Measurements from ENCODE around the gene ALX3.
A peak's percentile ranks its signal among the peaks of the same experiment; 100 is the strongest.

The ALX3 gene

GRCh38 chr1:110063781-110064180 lies 6.7 kb downstream of the ALX3 start:
- DNase-seq = no peak

- no peak for DNase-seq
Observed at GRCh38 chr1:110062612-110063011, 7.9 kb downstream of the ALX3 start.

DNA sequence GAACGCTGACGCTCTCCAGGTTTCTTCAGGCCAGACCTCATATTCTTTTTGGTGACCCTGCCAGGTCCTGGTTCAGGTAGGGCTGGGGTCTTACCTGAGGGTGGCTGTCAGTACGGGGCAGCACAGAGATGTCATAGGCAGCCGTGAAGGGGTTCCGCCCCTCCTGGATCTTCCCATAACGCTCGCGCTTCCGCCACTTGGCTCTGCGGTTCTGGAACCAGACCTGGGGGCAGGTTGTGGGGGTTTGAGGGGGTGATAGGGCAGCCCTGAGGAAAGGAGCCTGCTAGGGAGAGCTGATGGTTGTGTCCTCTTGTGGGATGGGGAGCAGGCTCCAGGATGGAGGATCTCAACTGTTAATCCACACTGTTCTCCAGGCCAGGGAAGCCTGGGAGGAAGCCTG lies 9.1 kb downstream of the ALX3 start:
- no peak for DNase-seq

GRCh38 chr1:110060662-110061060 lies 9.8 kb downstream of the ALX3 start:
- no peak for DNase-seq

DNA sequence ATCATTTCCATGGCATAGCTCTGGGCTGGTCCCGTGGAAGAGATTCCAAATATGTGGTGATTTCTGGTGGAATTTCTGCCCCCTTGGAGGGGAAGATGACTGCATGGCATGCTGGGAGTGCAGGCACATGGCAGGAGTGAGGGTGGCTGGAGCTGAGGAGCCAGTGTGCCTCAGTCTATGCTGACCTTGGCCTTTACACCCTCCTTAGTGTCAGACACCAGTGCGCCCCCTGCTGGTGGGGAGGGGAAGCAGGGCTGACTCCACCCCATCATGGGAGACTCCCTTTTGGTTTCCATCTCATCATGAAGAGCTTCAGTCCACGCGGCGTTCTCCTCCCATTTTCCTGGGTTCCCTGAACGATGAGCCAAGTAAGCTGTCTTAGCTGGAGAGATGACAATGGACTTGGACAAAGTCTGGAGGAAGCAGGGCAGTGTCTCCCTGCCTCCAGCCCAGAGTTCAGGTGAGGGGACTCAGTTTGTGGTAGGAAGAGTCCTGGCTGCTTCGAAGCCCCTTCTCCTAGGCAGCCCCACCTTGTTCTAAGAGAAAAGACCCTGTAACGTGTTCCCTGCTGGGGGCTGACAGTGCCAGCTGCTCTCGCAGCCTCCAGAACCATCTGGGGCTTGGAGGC lies 10.3 kb downstream of the ALX3 start:
- no peak for DNase-seq

- DNase-seq = peak; percentile 25
Observed at GRCh38 chr1:110059133-110059863, 11.2 kb downstream of the ALX3 start.

- DNase-seq = no peak
Observed at GRCh38 chr1:110058591-110058990, 11.9 kb downstream of the ALX3 start.

DNA sequence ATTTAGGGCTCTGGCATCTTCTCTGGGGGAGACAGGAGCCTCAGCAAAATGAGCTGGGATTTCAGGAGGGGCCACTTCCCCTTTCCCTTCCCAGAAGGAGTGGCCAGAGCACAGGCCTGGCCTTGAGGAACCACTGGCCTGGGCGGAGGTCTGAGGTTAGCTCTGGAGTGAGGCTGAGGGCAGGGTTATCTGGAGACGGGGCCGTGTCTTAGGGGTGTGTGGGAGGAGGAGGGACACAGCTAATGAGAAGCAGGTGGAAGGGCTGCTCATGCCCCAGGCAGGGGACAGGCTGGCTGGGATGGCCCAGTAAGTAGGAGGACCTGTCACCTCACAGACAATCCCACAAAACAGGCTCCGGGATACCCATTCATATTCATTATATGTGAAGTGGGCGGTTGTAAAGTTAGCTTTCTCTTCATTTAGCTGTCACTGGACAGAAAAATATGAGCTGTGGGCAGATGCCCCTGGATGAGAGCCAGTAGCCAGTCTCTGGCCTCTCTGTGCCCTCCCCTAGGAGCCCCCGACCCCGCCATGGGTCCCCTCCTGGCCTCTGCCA lies 12.4 kb downstream of the ALX3 start:
- no peak for DNase-seq

GRCh38 chr1:110056776-110057175 lies 13.7 kb downstream of the ALX3 start:
- peak; percentile 72 for DNase-seq

GRCh38 chr1:110056285-110056683 lies 14.2 kb downstream of the ALX3 start:
- no peak for DNase-seq

DNA sequence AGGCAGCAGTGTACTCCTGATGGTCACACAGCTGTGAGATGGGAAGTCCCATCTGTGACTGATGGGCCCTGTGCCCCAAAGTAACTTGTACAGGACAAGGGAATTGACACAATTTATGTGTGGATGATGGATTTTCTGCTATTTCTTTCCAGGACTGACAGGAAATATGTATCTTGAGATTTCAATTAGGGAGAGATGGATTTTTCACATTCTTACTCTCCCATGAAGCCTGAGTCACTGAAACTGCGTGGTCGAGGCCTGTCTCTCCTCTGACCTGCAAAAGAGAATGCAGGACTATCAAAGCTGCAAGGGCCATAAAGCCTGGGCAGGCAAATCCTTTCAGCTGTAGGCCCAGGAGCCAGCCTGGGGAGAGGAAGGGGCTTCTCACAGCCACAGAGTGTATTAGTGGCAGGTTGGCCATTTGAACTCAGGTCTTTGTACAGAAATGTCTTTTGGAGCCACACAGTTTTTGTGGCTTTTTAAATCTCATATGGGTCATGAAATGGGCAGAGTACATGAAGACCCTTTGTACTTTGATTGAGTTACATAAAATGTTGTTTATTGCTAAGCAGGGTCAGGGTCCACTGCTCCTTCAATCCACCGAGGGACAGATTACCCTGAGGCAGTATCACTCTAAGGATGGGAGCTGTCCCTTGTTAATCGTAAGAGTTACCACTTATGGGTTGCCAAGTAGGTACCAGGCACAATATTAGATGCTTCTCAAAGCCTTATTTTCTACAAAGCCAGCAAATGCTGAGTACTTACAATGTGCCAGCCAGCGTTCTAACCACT lies 14.8 kb downstream of the ALX3 start:
- DNase-seq = peak; percentile 76

DNA sequence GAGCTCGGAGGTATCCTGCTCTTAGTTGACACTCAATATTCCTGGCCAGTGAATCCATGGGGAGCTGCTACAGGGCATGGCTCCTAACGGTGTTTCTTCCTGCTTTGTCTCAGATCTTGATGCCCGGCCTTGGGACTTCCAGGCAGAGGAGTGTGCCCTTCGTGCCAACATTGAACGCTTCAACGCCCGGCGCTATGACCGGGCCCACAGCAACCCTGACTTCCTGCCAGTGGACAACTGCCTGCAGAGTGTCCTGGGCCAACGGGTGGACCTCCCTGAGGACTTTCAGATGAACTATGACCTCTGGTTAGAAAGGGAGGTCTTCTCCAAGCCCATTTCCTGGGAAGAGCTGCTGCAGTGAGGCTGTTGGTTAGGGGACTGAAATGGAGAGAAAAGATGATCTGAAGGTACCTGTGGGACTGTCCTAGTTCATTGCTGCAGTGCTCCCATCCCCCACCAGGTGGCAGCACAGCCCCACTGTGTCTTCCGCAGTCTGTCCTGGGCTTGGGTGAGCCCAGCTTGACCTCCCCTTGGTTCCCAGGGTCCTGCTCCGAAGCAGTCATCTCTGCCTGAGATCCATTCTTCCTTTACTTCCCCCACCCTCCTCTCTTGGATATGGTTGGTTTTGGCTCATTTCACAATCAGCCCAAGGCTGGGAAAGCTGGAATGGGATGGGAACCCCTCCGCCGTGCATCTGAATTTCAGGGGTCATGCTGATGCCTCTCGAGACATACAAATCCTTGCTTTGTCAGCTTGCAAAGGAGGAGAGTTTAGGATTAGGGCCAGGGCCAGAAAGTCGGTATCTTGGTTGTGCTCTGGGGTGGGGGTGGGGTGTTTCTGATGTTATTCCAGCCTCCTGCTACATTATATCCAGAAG lies 16.7 kb downstream of the ALX3 start:
- DNase-seq = peak; percentile 34

- peak; percentile 29 for DNase-seq
Observed at GRCh38 chr1:110051262-110051648, 19.2 kb downstream of the ALX3 start.

- no peak for DNase-seq
Observed at GRCh38 chr1:110050602-110051261, 19.7 kb downstream of the ALX3 start.

DNA sequence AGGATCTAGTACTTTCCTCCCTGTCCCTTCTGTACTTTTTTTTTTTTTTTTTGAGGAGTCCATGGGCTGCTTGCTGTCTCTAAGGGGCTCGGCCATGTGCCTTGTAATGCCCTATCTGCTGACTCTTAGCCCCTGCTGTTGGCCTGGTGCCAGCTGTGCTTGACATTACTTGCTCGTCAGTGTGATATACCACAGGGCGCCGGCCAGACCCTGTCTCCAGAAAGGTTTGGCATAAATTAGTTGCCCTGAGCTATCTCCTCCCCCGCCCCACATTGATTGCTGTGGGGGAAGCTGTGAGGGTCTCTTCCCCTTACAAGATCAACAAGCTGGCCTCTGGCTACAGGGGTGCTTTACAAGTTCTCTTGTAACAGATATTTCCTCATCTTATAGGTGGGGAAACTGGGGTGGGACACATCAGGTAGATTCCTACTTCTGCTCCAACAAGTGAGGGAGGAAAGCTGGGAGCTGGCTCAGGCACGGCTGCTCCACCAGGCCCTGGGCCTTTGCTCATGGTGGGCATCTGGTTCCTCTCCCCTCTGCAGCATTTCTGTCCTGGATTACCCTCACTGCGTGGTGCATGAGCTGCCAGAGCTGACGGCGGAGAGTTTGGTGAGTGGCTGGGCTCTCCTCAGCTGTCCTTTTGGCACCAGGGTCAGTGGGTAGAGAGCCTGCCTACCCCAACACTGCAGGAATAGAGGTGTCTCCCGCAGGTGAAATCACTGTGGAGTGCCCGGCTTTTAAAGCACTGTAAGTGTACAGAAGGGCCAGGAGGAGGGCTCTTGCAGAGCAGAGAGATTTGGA lies 20.5 kb downstream of the ALX3 start:
- DNase-seq = no peak

GRCh38 chr1:110048923-110049601 lies 21.4 kb downstream of the ALX3 start:
- DNase-seq = no peak

GRCh38 chr1:110048240-110048639 lies 22.2 kb downstream of the ALX3 start:
- DNase-seq = no peak

GRCh38 chr1:110047463-110047862 lies 23.0 kb downstream of the ALX3 start:
- no peak for DNase-seq

DNA sequence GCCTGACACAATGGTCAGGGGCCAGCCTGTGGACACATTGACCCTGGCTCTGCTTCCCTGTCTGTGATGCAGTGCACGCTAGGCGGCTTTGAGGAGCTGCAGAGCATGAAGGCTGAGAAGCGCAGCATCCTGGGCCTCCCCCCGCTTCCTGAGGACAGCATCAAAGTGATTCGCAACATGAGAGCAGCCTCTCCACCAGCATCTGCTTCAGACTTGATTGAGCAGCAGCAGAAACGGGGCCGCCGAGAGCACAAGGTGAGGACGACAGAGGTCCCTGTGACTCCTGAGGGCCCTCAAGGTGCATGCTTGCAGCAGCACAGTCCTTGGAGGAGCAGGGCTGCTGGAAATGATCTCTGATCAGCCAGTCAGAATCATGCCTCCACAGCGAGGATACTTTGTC lies 27.5 kb downstream of the ALX3 start:
- DNase-seq = no peak

- DNase-seq = no peak
Observed at GRCh38 chr1:110040548-110040947, 29.9 kb downstream of the ALX3 start.

DNA sequence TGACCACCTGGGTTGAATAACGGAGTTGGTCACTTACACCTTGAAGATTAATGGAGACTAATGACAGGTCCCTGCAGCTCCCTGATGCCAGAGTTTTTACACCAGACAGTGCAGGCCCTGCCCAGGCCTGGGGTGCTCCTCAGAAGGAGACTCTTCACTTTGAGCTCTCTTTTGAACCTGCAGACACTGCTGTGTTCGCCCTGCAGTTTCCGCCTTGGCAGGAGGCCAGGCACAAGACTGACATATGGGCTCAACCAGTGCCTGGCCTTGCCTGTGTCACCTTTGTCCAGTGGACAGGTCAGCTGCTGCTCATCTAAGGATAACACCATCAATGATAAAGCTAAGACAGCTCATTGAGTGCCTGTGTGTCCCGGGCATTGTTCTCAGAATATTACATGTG lies 30.8 kb downstream of the ALX3 start:
- no peak for DNase-seq

Data from fibroblast of upper back skin (primary cell).